ENCODE data around the gene PTPRE.

- TF ChIP-seq CTCF (conservative IDR thresholded peaks at IDR 0.05; ENCODE audit: low read depth, low read length) (no peak), EZH2 (IDR thresholded peaks at IDR 0.05; ENCODE audit: borderline replicate concordance, low read depth, low read length, poor library complexity, severe bottlenecking) (no peak)
These were observed 14.8 kb downstream of the PTPRE start for GRCh38 chr10:127921753-127922145.

Data from A673 (cell line).